GM12873 (cell line): ENCODE data around the gene FKBP14.

Experiments used
- CTCF ChIP-seq: IDR thresholded peaks from 2 replicates; pipeline ENCODE4 v1.5.1; 2012; ENCODE audit warnings: low read depth, mild to moderate bottlenecking, moderate library complexity, low read length, control low read depth; ENCODE audit not compliant: insufficient read depth; ENCODE audit errors: missing control alignments

FKBP14 gene

DNA sequence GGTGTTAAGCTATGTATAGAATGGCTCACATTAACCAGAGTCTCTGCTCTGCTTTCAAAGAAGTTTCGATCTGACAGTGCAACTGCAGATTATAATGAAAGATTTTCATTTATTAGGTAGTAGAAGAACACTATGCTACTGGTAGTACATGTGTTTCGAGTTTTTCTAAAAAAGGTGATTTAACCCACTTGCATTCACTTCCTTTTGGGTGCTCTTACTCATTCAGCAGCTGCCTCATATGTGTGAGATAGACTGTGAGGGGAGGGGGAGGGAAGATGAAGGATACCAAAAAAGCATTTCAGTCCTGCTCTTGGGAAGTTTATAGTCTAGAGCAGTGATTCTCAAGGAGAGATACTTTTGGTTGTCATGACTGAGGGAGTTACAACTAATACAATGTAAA, 22.1 kb upstream of the FKBP14 start:
- no peak for TF ChIP-seq CTCF

GRCh38 chr7:30047124-30047523, 20.6 kb upstream of the FKBP14 start:
- no peak for TF ChIP-seq CTCF

DNA sequence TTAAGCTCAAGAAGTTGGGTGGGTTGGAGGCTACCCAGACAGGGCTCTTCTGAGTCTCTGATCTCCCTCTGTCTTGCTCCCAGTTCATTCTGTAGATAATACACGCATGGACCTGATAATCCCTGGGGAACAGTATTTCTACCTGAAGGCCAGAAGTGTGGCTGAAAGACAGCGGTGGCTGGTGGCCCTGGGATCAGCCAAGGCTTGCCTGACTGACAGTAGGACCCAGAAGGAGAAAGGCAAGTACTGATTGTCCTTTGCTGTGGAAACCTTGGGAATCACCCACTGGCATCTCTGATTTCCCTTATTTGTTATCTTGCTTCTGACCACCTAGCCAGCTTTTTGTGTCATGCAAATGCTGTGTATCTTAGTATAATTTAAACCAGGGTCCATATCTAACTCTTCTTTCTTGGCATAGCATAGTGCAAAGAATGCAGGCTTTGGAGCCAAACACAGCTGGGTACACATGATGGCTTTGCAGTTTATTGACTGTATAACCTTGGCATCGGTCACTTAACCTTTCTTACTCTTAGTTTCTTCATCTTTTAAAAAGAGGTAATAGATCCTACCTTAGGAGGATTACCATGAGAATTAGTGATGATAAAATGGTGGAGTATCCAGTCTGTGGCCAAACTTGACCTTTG, 19.7 kb upstream of the FKBP14 start:
- no peak for TF ChIP-seq CTCF

- no peak for TF ChIP-seq CTCF
Measured at GRCh38 chr7:30041526-30042269, 15.2 kb upstream of the FKBP14 start.

- no peak for TF ChIP-seq CTCF
Measured at GRCh38 chr7:30040938-30041337, 14.4 kb upstream of the FKBP14 start.

GRCh38 chr7:30038196-30038980, 11.9 kb upstream of the FKBP14 start:
- TF ChIP-seq CTCF: no peak

DNA sequence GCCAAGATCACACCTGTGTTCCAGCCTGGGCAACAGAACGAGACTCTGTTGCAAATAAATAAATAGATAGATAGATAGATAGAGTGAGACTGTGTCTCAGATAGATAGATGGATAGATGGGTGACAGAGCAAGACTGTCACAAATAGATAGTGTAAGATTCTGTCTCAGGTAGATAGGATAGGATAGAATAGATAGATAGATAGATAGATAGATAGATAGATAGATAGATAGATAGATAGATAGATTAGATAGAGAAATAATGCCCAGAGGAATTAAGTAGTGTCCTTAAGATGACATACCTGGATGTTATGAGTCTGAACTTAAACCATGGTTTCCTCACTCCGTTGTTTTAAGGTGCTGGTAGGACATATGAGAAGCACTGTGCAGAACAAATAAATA, 9.7 kb upstream of the FKBP14 start:
- no peak for TF ChIP-seq CTCF
